SK-N-MC (cell line): ENCODE results near the gene OR1L8.
"Not testable (repeated sequence)": the region's sequence is repeated elsewhere in the genome, so short reads cannot be mapped to it uniquely, and the experiment has no call there.

Experiments used
- EZH2 ChIP-seq: fragments of 200-600 bp; sonication (generic); IDR thresholded peaks from one replicate; pipeline ENCODE4 v1.6.1; 2017; ENCODE audit warnings: antibody characterized with exemption
- POLR2AphosphoS5 ChIP-seq: IDR thresholded peaks from 2 replicates; pipeline ENCODE4 v1.6.1; 2012; ENCODE audit warnings: mild to moderate bottlenecking, low read depth, low read length, borderline replicate concordance

DNA sequence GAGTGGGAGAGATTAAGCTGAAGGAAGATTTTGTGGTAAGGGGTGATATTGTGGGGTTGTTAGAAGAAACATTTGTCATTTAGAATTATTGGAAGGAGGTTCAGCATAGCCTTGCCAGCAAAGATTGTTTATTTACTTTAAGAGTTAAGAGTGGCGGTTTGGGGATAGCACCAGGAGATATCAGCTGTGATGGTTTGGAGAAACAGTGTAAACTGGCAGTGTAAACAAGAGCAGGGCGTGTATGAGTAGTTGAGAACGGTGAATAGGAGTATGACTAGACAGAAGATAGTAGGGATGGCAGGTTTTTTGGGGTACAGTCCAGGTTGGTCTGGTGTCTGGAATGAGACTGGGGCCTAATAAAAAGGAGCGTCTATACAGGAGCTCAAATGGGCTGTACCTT, 52.0 kb downstream of the OR1L8 start:
- not testable (repeated sequence) for TF ChIP-seq EZH2, POLR2AphosphoS5
